Cardiac muscle cell (in vitro differentiated cells and primary cell): ENCODE measurements around the gene VWA8. TPM values are rescaled to one million over a fixed set of nuclear protein-coding genes. Genes with fewer than 3 reads are reported as not detected.

Experiments used
- DNase-seq, 2 donors: peaks; one replicate each; pipeline versions ENCODE4 v3.0.0 to v3.0.0-alpha.2; 2010 to 2017; ENCODE audit warnings: low read depth in 1 of 2, low spot score in 1 of 2
- H3K27ac ChIP-seq: fragments of 200-600 bp; sonication (generic); 2 replicates; pipeline ENCODE4 v1.5.1; 2016
- H3K27me3 ChIP-seq: fragments of 200-600 bp; sonication (generic); 2 replicates; pipeline ENCODE4 v1.6.0; 2016; ENCODE audit warnings: control low read depth
- H3K36me3 ChIP-seq: fragments of 200-600 bp; sonication (generic); 2 replicates; pipeline ENCODE4 v1.5.1; 2016; ENCODE audit warnings: control low read depth
- H3K4me1 ChIP-seq: fragments of 200-600 bp; sonication (generic); 2 replicates; pipeline ENCODE4 v1.8.1; 2017; ENCODE audit warnings: low read depth, mild to moderate bottlenecking, mixed run types
- H3K4me3 ChIP-seq: fragments of 200-600 bp; sonication (generic); 2 replicates; pipeline ENCODE4 v1.5.1; 2016; ENCODE audit warnings: mild to moderate bottlenecking
- H3K9me3 ChIP-seq: fragments of 200-600 bp; sonication (generic); 2 replicates; pipeline ENCODE4 v1.5.1; 2017; ENCODE audit warnings: low read depth, mild to moderate bottlenecking, control low read depth
- polyA plus RNA-seq: library from polyadenylated mRNA; unstranded; fragments of >200 nt; fragmentation: Nextera tagmentation; extraction: Ambion mirVana; gene quantifications from 2 replicates; pipeline ENCODE4 v1.2.1, GENCODE V29; 2016
- total RNA-seq: library from RNA; depleted of rRNA; stranded (reverse); fragments of >200 nt; gene quantifications from 2 replicates; pipeline ENCODE4 v1.2.3, GENCODE V29; 2016
- TF ChIP-seq, protein P1 (sequence below): IDR thresholded peaks from 2 replicates; pipeline ENCODE4 v1.5.1; 2012; ENCODE audit warnings: low read depth, mild to moderate bottlenecking, low read length

The VWA8 gene
- total and polyA plus RNA-seq, 2 experiments from 2014 or later: 9.4 to 22.9 TPM

DNA sequence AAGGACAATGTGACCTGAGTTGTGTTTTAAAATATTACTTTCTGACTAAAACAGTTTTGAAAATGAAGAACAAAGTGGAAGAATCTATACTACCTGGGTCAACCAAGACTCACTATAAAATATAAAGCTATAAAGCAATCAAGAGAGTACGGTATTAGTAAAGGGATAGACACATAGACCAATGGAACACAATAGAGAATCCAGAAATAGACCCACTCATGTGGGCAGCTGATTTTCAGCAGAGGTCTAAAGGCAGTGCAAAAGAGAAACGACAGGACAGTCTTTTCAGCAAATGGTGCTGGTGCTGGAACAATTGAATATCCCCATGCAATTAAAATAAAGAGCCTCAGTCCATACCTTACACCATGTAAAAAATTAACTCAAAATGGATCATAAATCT is 278.9 kb downstream of the VWA8 start:
- TF ChIP-seq, protein P1, sequence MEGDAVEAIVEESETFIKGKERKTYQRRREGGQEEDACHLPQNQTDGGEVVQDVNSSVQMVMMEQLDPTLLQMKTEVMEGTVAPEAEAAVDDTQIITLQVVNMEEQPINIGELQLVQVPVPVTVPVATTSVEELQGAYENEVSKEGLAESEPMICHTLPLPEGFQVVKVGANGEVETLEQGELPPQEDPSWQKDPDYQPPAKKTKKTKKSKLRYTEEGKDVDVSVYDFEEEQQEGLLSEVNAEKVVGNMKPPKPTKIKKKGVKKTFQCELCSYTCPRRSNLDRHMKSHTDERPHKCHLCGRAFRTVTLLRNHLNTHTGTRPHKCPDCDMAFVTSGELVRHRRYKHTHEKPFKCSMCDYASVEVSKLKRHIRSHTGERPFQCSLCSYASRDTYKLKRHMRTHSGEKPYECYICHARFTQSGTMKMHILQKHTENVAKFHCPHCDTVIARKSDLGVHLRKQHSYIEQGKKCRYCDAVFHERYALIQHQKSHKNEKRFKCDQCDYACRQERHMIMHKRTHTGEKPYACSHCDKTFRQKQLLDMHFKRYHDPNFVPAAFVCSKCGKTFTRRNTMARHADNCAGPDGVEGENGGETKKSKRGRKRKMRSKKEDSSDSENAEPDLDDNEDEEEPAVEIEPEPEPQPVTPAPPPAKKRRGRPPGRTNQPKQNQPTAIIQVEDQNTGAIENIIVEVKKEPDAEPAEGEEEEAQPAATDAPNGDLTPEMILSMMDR: no peak
- Histone ChIP-seq H3K4me3 (no peak overlapping the region), H3K4me1 (peaks cover 14% of the 10 kb centered on the region), H3K27me3 (no peaks in the 10 kb centered on the region), H3K27ac (no peak overlapping the region), H3K9me3 (no peaks in the 10 kb centered on the region), H3K36me3 (peaks cover 20% of the 10 kb centered on the region)
- no peak for DNase-seq

DNA sequence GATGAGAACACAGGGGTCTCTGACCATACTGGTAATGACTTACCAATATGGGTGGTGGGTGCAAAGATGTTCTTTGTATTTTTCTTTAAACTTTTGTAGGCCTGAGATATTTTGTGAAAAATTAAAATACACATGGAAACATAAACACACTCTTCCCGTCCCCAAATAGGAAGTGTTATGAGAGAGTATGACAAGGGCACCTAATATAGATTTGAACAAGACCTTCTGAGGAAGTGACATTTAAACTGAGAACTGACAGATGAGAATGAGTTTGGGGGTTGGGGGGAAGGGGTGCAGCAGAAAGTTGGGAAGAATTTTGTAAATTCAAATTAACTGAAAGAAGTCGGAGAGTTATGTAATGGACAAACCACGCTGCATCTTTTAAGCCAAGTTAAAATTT is 279.3 kb downstream of the VWA8 start:
- no peak for DNase-seq
- H3K27ac ChIP-seq: no peak overlapping the region
- H3K27me3 ChIP-seq: no peaks in the 10 kb centered on the region
- peaks cover 14% of the 10 kb centered on the region for H3K4me1 ChIP-seq
- TF ChIP-seq, protein P1: no peak
- H3K9me3 ChIP-seq: no peaks in the 10 kb centered on the region
- peaks cover 20% of the 10 kb centered on the region for H3K36me3 ChIP-seq
- H3K4me3 ChIP-seq: no peak overlapping the region

DNA sequence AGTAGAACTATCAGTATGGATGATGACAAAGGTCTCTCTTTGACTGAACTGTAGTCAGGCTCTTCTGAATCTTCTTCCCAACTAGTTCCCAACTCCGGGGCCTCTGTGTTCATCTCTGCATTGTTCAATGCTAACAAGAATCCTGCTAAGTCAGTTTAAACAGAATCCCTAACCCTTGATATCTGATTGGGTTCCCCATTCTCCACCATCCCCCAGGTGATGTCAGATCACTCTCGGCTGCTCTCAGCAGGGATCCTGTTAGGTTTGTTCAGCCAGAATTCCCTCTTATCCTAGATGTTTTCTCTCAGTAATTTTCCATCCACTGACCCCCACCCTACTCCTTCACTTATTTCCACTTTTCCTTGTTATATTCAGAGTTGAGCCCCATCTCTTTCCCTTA is 280.0 kb downstream of the VWA8 start:
- peaks cover 20% of the 10 kb centered on the region for H3K36me3 ChIP-seq
- no peak overlapping the region for H3K27ac ChIP-seq
- TF ChIP-seq, protein P1: no peak
- H3K4me3 ChIP-seq: no peak overlapping the region
- H3K9me3 ChIP-seq: no peaks in the 10 kb centered on the region
- H3K27me3 ChIP-seq: no peaks in the 10 kb centered on the region
- DNase-seq: no peak
- peaks cover 14% of the 10 kb centered on the region for H3K4me1 ChIP-seq

DNA sequence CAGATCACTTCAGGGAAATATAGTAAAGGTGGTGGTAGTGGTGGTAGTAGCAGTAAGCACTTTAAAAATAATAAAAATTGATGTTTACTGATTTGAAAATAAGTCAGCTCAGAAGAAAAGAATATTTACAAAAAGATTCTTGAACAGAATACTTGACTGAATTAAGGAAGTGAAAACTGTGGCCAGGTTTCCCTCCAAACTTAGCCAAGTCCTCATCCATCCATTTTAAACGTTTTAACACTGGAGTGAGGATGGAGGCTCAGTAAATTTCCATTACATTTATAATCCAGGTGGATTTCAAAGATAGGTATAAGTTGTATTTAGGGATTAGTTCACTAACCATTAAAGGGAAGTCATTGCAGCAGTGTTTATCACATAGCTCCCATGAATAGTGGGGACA is 282.1 kb downstream of the VWA8 start:
- DNase-seq: no peak
- Histone ChIP-seq H3K4me1 (peaks cover 14% of the 10 kb centered on the region), H3K9me3 (no peaks in the 10 kb centered on the region), H3K27me3 (no peaks in the 10 kb centered on the region), H3K4me3 (no peak overlapping the region), H3K27ac (peak overlapping the region; percentile 20), H3K36me3 (peaks cover 11% of the 10 kb centered on the region)
- TF ChIP-seq, protein P1: no peak

DNA sequence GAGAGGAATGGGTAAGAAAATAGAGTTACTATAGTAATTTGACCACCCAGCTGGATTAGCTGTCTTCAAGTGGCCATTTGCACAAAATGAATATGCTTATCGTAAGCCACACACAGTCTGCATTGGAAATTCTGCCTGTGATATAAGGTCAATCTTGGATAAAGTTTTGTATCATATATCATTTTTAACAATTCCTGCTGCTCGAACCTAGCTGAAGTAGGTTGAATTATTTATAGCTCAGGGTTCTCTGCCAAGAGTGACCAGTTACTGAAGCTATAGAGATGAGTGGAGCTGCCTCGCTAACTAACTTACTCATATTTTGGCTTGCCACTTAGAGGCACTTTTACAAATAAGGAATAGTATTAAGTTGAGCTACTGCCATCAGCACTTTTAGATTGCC is 282.7 kb downstream of the VWA8 start:
- Histone ChIP-seq H3K27me3 (no peaks in the 10 kb centered on the region), H3K27ac (peak overlapping the region; percentile 64), H3K36me3 (peaks cover 7% of the 10 kb centered on the region), H3K4me3 (no peak overlapping the region), H3K4me1 (peaks cover 14% of the 10 kb centered on the region), H3K9me3 (no peaks in the 10 kb centered on the region)
- DNase-seq: peak; percentile 29 to 38
- TF ChIP-seq, protein P1: no peak

DNA sequence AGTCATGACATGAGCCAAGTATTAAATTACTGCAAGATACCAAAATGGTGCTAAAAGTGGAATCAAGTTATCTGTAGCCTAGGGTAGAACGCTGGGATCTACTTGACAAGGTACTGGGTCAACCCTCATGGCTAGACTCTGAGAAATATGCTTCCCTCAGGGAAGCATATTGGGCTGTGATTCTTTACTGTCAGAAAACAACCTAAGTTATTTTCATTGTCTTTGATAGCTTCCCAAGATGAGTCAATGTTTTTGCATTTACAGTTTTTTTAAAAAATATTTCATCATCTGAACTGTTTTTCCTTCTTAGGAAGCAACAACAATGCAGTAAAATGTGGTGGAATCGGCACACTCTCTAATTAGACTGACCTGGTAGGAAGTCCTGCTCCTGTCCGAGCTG is 285.6 kb downstream of the VWA8 start:
- peaks cover 7% of the 10 kb centered on the region for H3K36me3 ChIP-seq
- peak in 1 of 2 donors; percentile 53 for DNase-seq
- H3K27ac ChIP-seq: no peak overlapping the region
- TF ChIP-seq, protein P1: no peak
- no peaks in the 10 kb centered on the region for H3K27me3 ChIP-seq
- H3K9me3 ChIP-seq: no peaks in the 10 kb centered on the region
- peaks cover 20% of the 10 kb centered on the region for H3K4me1 ChIP-seq
- no peak overlapping the region for H3K4me3 ChIP-seq
